Neural cell (in vitro differentiated cells): ENCODE results near the gene WHAMM.

Experiments used
- CTCF ChIP-seq: fragments of 450-650 bp; IDR thresholded peaks from 2 replicates; pipeline ENCODE4 v1.5.1; 2014; ENCODE audit warnings: antibody characterized with exemption, mild to moderate bottlenecking, moderate library complexity; ENCODE audit not compliant: poor library complexity, severe bottlenecking
- EP300 ChIP-seq: fragments of 450-650 bp; conservative IDR thresholded peaks from 2 replicates; pipeline ENCODE4 v1.6.1; 2014; ENCODE audit warnings: antibody characterized with exemption, mild to moderate bottlenecking, moderate library complexity; ENCODE audit not compliant: poor library complexity, severe bottlenecking
- EZH2 ChIP-seq: fragments of 200-600, 300-800 bp; shearing (Covaris generic), sonication (generic); IDR thresholded peaks from 2 replicates; pipeline ENCODE4 v1.6.1; 2014; ENCODE audit warnings: antibody characterized with exemption, low read length, borderline replicate concordance, mild to moderate bottlenecking; ENCODE audit not compliant: insufficient read depth, poor library complexity, severe bottlenecking
- MXI1 ChIP-seq: fragments of 450-650 bp; conservative IDR thresholded peaks from 2 replicates; pipeline ENCODE4 v1.6.1; 2014; ENCODE audit warnings: antibody characterized with exemption, mild to moderate bottlenecking; ENCODE audit not compliant: poor library complexity, severe bottlenecking
- POLR2AphosphoS5 ChIP-seq: IDR thresholded peaks from 2 replicates; pipeline ENCODE4 v1.6.1; 2012
- REST ChIP-seq: IDR thresholded peaks from 2 replicates; pipeline ENCODE4 v1.6.1; 2012; ENCODE audit warnings: borderline replicate concordance
- SMC3 ChIP-seq: fragments of 450-650 bp; conservative IDR thresholded peaks from 2 replicates; pipeline ENCODE4 v1.6.1; 2014; ENCODE audit warnings: antibody characterized with exemption, mild to moderate bottlenecking, moderate library complexity; ENCODE audit not compliant: poor library complexity
- TAF1 ChIP-seq: IDR thresholded peaks from 2 replicates; pipeline ENCODE4 v1.6.1; 2012; ENCODE audit warnings: low read depth

- TF ChIP-seq EZH2 (no peak), CTCF (no peak), POLR2AphosphoS5 (no peak), TAF1 (no peak), REST (no peak), EP300 (no peak), MXI1 (no peak), SMC3 (no peak)
Observed at GRCh38 chr15:82882273-82882928, 73.0 kb downstream of the WHAMM start.
